Fibroblast of pulmonary artery (primary cell): ENCODE measurements around the gene GABRR3.

Experiments
- DNase-seq: peaks from one replicate; pipeline ENCODE4 v3.0.0-alpha.2; 2010; ENCODE audit warnings: low read depth
- H3K4me3 ChIP-seq: replicated peaks from 2 replicates; pipeline ENCODE4 v1.5.1; 2011; ENCODE audit warnings: low read depth, mild to moderate bottlenecking, control low read depth, low read length, moderate library complexity
- CTCF ChIP-seq: IDR thresholded peaks from 2 replicates; pipeline ENCODE4 v1.5.1; 2011; ENCODE audit warnings: mild to moderate bottlenecking, control low read depth, low read length, inconsistent platforms; ENCODE audit errors: missing control alignments

The GABRR3 gene

GRCh38 chr3:97950360-97950759 lies 84.8 kb downstream of the GABRR3 start:
- no peak for DNase-seq
- no peak for TF ChIP-seq CTCF
- no peak overlapping the region for H3K4me3 ChIP-seq

GRCh38 chr3:97949743-97950142 lies 85.4 kb downstream of the GABRR3 start:
- no peak for DNase-seq
- H3K4me3 ChIP-seq: no peak overlapping the region
- no peak for TF ChIP-seq CTCF

GRCh38 chr3:97949110-97949485 lies 86.0 kb downstream of the GABRR3 start:
- no peak for TF ChIP-seq CTCF
- no peak overlapping the region for H3K4me3 ChIP-seq
- DNase-seq: no peak

- no peak for TF ChIP-seq CTCF
- DNase-seq: no peak
- no peak overlapping the region for H3K4me3 ChIP-seq
These were observed 86.6 kb downstream of the GABRR3 start for GRCh38 chr3:97948351-97949109.

- TF ChIP-seq CTCF: no peak
- no peak overlapping the region for H3K4me3 ChIP-seq
- DNase-seq: no peak
These were observed 92.1 kb downstream of the GABRR3 start for GRCh38 chr3:97942801-97943546.

- no peak for TF ChIP-seq CTCF
- peak; percentile 26 for DNase-seq
- H3K4me3 ChIP-seq: no peak overlapping the region
These were observed 95.1 kb downstream of the GABRR3 start for GRCh38 chr3:97940034-97940433.

- no peak for DNase-seq
- no peak for TF ChIP-seq CTCF
- H3K4me3 ChIP-seq: no peak overlapping the region
These were observed 95.7 kb downstream of the GABRR3 start for GRCh38 chr3:97939401-97939800.
